A549 (cell line): ENCODE data around the gene NCSTN. TPM values are rescaled to one million over a fixed set of nuclear protein-coding genes. Genes with fewer than 3 reads are reported as not detected.
A peak's percentile ranks its signal among the peaks of the same experiment; 100 is the strongest.

Source experiments
- ATAC-seq, 2 experiments: fragments of 200-7000 bp in 1 of 2; fragments of >200 bp in 1 of 2; cut with Nextera tagmentation in 1 of 2; cut with Tn5 transposase in 1 of 2; 3 replicates each; pipeline versions ENCODE4 v1.8.0 to v1.9.1; 2018 to 2020; ENCODE audit warnings: mild to moderate bottlenecking in 1 of 2, moderate library complexity in 1 of 2
- CTCF ChIA-PET: fragments of 300-600 bp; sonication (Branson Sonifier 250); formaldehyde crosslinking; extraction: SDS; loops from one replicate; lab custom pipeline; 2021; ENCODE audit warnings: antibody characterized with exemption, inconsistent platforms; lab: Yijun Ruan, JAX
- POLR2A ChIA-PET: fragments of 350-600 bp; formaldehyde crosslinking; extraction: SDS; loops from one replicate; lab custom pipeline; 2021; ENCODE audit warnings: antibody characterized with exemption, inconsistent platforms; lab: Yijun Ruan, JAX
- DNase-seq, 2 experiments: peaks; one replicate each; pipeline versions ENCODE4 v3.0.0 to v3.0.0-alpha.2; 2011 to 2016; ENCODE audit warnings: low read depth in 1 of 2, low spot score in 1 of 2
- FAIRE-seq: peaks from 2 replicates; lab custom pipeline; 2011; peaks lifted over from hg19 to GRCh38; lab: Jason Lieb, UNC
- H3K27ac ChIP-seq, 2 experiments: fragments of >200 bp; sonication (Bioruptor Twin); formaldehyde crosslinking; 3 replicates each; pipeline ENCODE4 v1.5.1; 2016 to 2017
- H3K4me1 ChIP-seq: fragments of >200 bp; sonication (Bioruptor Twin); formaldehyde crosslinking; 3 replicates; pipeline ENCODE4 v1.6.1; 2016
- H3K4me2 ChIP-seq: fragments of >200 bp; sonication (Bioruptor Twin); formaldehyde crosslinking; 3 replicates; pipeline ENCODE4 v1.6.1; 2016
- H3K4me3 ChIP-seq: fragments of >200 bp; sonication (Bioruptor Twin); formaldehyde crosslinking; 3 replicates; pipeline ENCODE4 v1.5.1; 2016
- H3K9me3 ChIP-seq: fragments of >200 bp; sonication (Bioruptor Twin); formaldehyde crosslinking; 3 replicates; pipeline ENCODE4 v1.6.1; 2016
- ATOH8 ChIP-seq: fragments of 250-450 bp; sonication (Bioruptor Pico); IDR thresholded peaks from 2 replicates; pipeline ENCODE4 v1.5.0; 2020; ENCODE audit warnings: low read depth, mild to moderate bottlenecking, moderate library complexity
- BHLHE40 ChIP-seq: IDR thresholded peaks from 2 replicates; pipeline ENCODE4 v1.6.1; 2012; ENCODE audit warnings: low read depth, low read length, inconsistent platforms
- CBX8 ChIP-seq: fragments of 200-600 bp; sonication (generic); IDR thresholded peaks from 2 replicates; pipeline ENCODE4 v1.6.1; 2016
- ESRRA ChIP-seq: fragments of 150-350 bp; IDR thresholded peaks from 2 replicates; pipeline ENCODE4 v1.6.1; 2014; ENCODE audit warnings: mild to moderate bottlenecking, low read length, borderline replicate concordance
- FOSB ChIP-seq: fragments of 250-450 bp; sonication (Bioruptor Pico); IDR thresholded peaks from 2 replicates; pipeline ENCODE4 v1.5.0; 2020; ENCODE audit warnings: mild to moderate bottlenecking, moderate library complexity
- HES2 ChIP-seq: fragments of >200 bp; sonication (Bioruptor Twin); formaldehyde crosslinking; IDR thresholded peaks from 2 replicates; pipeline ENCODE4 v1.6.1; 2016
- HEYL ChIP-seq: fragments of 250-450 bp; sonication (Bioruptor Pico); IDR thresholded peaks from 2 replicates; pipeline ENCODE4 v1.8.0; 2021; ENCODE audit warnings: mild to moderate bottlenecking, moderate library complexity
- HOXB13 ChIP-seq: fragments of 250-450 bp; sonication (Bioruptor Pico); IDR thresholded peaks from 2 replicates; pipeline ENCODE4 v1.5.0; 2020; ENCODE audit warnings: low read depth, mild to moderate bottlenecking, moderate library complexity
- MAFK ChIP-seq: fragments of 450-650 bp; IDR thresholded peaks from 2 replicates; pipeline ENCODE4 v1.6.1; 2014; ENCODE audit not compliant: partially characterized antibody
- NR3C1 ChIP-seq: fragments of >200 bp; sonication (Bioruptor Twin); formaldehyde crosslinking; IDR thresholded peaks from 3 replicates; pipeline ENCODE4 v1.6.1; 2017
- POLR2A ChIP-seq: IDR thresholded peaks from 2 replicates; pipeline ENCODE4 v1.6.1; 2012; ENCODE audit warnings: mild to moderate bottlenecking, low read length
- POLR2AphosphoS2 ChIP-seq: conservative IDR thresholded peaks from 2 replicates; pipeline ENCODE4 v1.6.1; 2012; ENCODE audit warnings: low read length, improper control_type of control experiment, inconsistent platforms
- RAD21 ChIP-seq, 2 experiments: fragments of >200 bp in 1 of 2; sonication (Bioruptor Twin) in 1 of 2; formaldehyde crosslinking in 1 of 2; IDR thresholded peaks in 1 of 2; conservative IDR thresholded peaks in 1 of 2; 2 replicates in 1 of 2; 3 replicates in 1 of 2; pipeline ENCODE4 v1.6.1; 2012 to 2018; ENCODE audit warnings: inconsistent platforms in 1 of 2
- RCOR1 ChIP-seq: fragments of 150-350 bp; IDR thresholded peaks from 2 replicates; pipeline ENCODE4 v1.6.1; 2014; ENCODE audit warnings: antibody characterized with exemption, low read length, low read depth
- TP53 ChIP-seq: fragments of 250-450 bp; sonication (Bioruptor Pico); IDR thresholded peaks from 2 replicates; pipeline ENCODE4 v1.5.0; 2021; ENCODE audit warnings: mild to moderate bottlenecking, moderate library complexity
- ZFP36 ChIP-seq: fragments of 450-650 bp; IDR thresholded peaks from 2 replicates; pipeline ENCODE4 v1.6.1; 2014; ENCODE audit warnings: borderline replicate concordance; ENCODE audit not compliant: partially characterized antibody
- WGBS: methylation state at CpG from one replicate; pipeline ENCODE4 v1.1.6; 2017; ENCODE audit errors: missing lambda C conversion rate; 5-methylcytosine and 5-hydroxymethylcytosine counted together
- polyA plus RNA-seq, 4 experiments: library from polyadenylated mRNA; depleted of rRNA in 3 of 4; stranded (reverse); fragments of >200 nt; fragmentation: RNase III in 1 of 4; extraction: RNeasy Plus Mini Kit Qiagen cat#74134 plus additional on column Dnase treatment in 1 of 4; gene quantifications; 2 replicates in 3 of 4; 3 replicates in 1 of 4; pipeline ENCODE4 v1.2.3, GENCODE V29; 2011 to 2017
- TF ChIP-seq, protein P1 (sequence below): fragments of >200 bp; sonication (Bioruptor Twin); formaldehyde crosslinking; IDR thresholded peaks from 3 replicates; pipeline ENCODE4 v1.5.1; 2016
- TF ChIP-seq, protein P2 (sequence below): fragments of >200 bp; sonication (Bioruptor Twin); formaldehyde crosslinking; IDR thresholded peaks from 3 replicates; pipeline ENCODE4 v1.6.1; 2016
- TF ChIP-seq, protein P3 (sequence below): fragments of 150-350 bp; IDR thresholded peaks from 2 replicates; pipeline ENCODE4 v1.6.1; 2014; ENCODE audit warnings: low read depth, mild to moderate bottlenecking, low read length

NCSTN gene
- polyA plus RNA-seq, 2 of the 4 experiments (the other 2 are of a cell fraction): 41.6 to 91.6 TPM

GRCh38 chr1:160326418-160326817 is 16.8 kb upstream of the NCSTN start (continued):
- TF ChIP-seq ATOH8 (no peak), HEYL (CRISPR knock-in tag) (no peak), ESRRA (no peak), POLR2AphosphoS2 (no peak), BHLHE40 (no peak), NR3C1 (no peak)
- TF ChIP-seq, protein P1, sequence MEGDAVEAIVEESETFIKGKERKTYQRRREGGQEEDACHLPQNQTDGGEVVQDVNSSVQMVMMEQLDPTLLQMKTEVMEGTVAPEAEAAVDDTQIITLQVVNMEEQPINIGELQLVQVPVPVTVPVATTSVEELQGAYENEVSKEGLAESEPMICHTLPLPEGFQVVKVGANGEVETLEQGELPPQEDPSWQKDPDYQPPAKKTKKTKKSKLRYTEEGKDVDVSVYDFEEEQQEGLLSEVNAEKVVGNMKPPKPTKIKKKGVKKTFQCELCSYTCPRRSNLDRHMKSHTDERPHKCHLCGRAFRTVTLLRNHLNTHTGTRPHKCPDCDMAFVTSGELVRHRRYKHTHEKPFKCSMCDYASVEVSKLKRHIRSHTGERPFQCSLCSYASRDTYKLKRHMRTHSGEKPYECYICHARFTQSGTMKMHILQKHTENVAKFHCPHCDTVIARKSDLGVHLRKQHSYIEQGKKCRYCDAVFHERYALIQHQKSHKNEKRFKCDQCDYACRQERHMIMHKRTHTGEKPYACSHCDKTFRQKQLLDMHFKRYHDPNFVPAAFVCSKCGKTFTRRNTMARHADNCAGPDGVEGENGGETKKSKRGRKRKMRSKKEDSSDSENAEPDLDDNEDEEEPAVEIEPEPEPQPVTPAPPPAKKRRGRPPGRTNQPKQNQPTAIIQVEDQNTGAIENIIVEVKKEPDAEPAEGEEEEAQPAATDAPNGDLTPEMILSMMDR: no peak

- Histone ChIP-seq H3K4me1 (no peaks in the 10 kb centered on the region), H3K27ac (no peak overlapping the region), H3K4me2 (no peak overlapping the region), H3K4me3 (no peak overlapping the region), H3K9me3 (no peaks in the 10 kb centered on the region)
- no peak for TF ChIP-seq RCOR1
- TF ChIP-seq ESRRA: no peak
- TF ChIP-seq, protein P2, sequence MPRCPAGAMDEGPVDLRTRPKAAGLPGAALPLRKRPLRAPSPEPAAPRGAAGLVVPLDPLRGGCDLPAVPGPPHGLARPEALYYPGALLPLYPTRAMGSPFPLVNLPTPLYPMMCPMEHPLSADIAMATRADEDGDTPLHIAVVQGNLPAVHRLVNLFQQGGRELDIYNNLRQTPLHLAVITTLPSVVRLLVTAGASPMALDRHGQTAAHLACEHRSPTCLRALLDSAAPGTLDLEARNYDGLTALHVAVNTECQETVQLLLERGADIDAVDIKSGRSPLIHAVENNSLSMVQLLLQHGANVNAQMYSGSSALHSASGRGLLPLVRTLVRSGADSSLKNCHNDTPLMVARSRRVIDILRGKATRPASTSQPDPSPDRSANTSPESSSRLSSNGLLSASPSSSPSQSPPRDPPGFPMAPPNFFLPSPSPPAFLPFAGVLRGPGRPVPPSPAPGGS: no peak
- TF ChIP-seq FOSB (CRISPR knock-in tag): no peak
- no peak for TF ChIP-seq POLR2A
- no peak for TF ChIP-seq ZFP36
- no peak for TF ChIP-seq RAD21 (conservative IDR thresholded peaks at IDR 0.05 in 1 of 2, IDR thresholded peaks at IDR 0.05 in 1 of 2)
- TF ChIP-seq HOXB13 (CRISPR knock-in tag): no peak
- TF ChIP-seq, protein P3, sequence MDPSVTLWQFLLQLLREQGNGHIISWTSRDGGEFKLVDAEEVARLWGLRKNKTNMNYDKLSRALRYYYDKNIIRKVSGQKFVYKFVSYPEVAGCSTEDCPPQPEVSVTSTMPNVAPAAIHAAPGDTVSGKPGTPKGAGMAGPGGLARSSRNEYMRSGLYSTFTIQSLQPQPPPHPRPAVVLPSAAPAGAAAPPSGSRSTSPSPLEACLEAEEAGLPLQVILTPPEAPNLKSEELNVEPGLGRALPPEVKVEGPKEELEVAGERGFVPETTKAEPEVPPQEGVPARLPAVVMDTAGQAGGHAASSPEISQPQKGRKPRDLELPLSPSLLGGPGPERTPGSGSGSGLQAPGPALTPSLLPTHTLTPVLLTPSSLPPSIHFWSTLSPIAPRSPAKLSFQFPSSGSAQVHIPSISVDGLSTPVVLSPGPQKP: no peak
- TF ChIP-seq CBX8: no peak
- TF ChIP-seq TP53 (CRISPR knock-in tag): no peak
- no peak for TF ChIP-seq MAFK
- CTCF ChIA-PET: interaction anchor here (1.0 to 4.0 kb wide), 2 partner anchors 36 to 135 kb away, joined by 3 to 29 read pairs; no protein-coding TSS in a partner anchor
- WGBS: 89% methylated on average over 8 of the region's 8 CpGs
- no peak for DNase-seq
- ATAC-seq: no peak
- POLR2A ChIA-PET: no interaction called here
- FAIRE-seq: no peak
Measured at GRCh38 chr1:160328184-160328583, 15.0 kb upstream of the NCSTN start.

- ChIA-PET CTCF (interaction anchor here (0.5 to 4.0 kb wide), 4 partner anchors 15 to 102 kb away, joined by 3 to 29 read pairs (median 3); no protein-coding TSS in a partner anchor), POLR2A (no interaction called here)
- H3K4me2 ChIP-seq: no peak overlapping the region
- DNase-seq (peak in 1 of 2 experiments; percentile 16), ATAC-seq (peak; percentile 63 to 71), FAIRE-seq (no peak)
- TF ChIP-seq RCOR1 (no peak), HES2 (no peak), RAD21 (conservative IDR thresholded peaks at IDR 0.05 in 1 of 2, IDR thresholded peaks at IDR 0.05 in 1 of 2) (no peak)
- no peaks in the 10 kb centered on the region for H3K9me3 ChIP-seq
- no peak overlapping the region for H3K27ac ChIP-seq
- no peak overlapping the region for H3K4me3 ChIP-seq
- no peaks in the 10 kb centered on the region for H3K4me1 ChIP-seq
Measured at GRCh38 chr1:160330119-160330518, 13.1 kb upstream of the NCSTN start.
